NCI-H2081 treated with DMSO at 0.1 percent for 48 hours (cell line): ENCODE results near the gene HBP1.
"Not testable (repeated sequence)": the region's sequence is repeated elsewhere in the genome, so short reads cannot be mapped to it uniquely, and the experiment has no call there.

Experiments
- DNase-seq: peaks from one replicate; lab custom pipeline; 2025; lab: John Stamatoyannopoulos, UW

HBP1 gene

GRCh38 chr7:107224374-107225223 lies 55.8 kb downstream of the HBP1 start:
- DNase-seq: no peak

- DNase-seq: no peak
Observed at GRCh38 chr7:107228291-107228690, 59.5 kb downstream of the HBP1 start.

- DNase-seq: no peak
Observed at GRCh38 chr7:107230334-107230733, 61.5 kb downstream of the HBP1 start.

GRCh38 chr7:107232568-107233090 lies 63.8 kb downstream of the HBP1 start:
- DNase-seq: no peak

GRCh38 chr7:107233174-107233573 lies 64.4 kb downstream of the HBP1 start:
- DNase-seq: no peak

GRCh38 chr7:107233981-107234380 lies 65.2 kb downstream of the HBP1 start:
- no peak for DNase-seq

GRCh38 chr7:107234436-107234835 lies 65.6 kb downstream of the HBP1 start:
- no peak for DNase-seq

DNA sequence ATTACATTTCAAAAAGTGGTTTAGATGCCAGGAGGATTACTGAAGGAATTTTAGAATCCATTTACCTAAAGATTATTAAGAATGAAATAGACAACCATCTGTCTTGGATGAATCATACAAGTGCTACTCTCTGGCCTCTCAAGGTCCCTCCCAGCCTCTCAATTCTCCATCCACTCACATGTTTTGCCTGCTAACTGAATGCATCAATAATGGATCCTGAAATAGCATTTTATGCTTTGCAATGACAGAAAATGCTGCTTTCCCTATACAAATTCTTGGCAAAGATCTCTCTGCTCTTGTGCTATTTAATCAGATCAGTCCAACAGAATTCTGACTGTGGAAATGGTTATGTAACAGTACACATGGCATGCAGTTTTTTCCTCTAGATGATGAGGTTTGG lies 68.1 kb downstream of the HBP1 start:
- no peak for DNase-seq

- DNase-seq: no peak
Observed at GRCh38 chr7:107237451-107237850, 68.6 kb downstream of the HBP1 start.

GRCh38 chr7:107242267-107242666 lies 73.5 kb downstream of the HBP1 start:
- no peak for DNase-seq

GRCh38 chr7:107244613-107245012 lies 75.8 kb downstream of the HBP1 start:
- no peak for DNase-seq

DNA sequence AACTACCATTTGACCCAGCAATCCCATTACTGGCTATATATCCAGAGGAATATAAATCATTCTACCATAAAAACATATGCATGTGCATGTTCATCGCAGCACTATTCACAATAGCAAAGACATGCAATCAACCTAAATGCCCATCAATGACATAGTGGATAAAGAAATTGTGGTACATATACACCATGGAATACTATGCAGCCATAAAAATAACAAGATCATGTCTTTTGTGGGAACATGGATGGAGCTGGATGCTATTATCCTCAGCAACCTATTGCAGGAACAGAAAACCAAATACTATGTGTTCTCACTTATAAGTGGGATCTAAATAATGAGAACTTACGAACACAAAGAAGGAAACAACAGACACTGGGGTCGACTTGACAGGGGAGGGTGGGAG lies 78.0 kb downstream of the HBP1 start:
- not testable (repeated sequence) for DNase-seq

GRCh38 chr7:107248551-107249316 lies 79.9 kb downstream of the HBP1 start:
- no peak for DNase-seq

- DNase-seq: no peak
Observed at GRCh38 chr7:107251963-107252362, 83.2 kb downstream of the HBP1 start.
